HG03060 (cell line): Measurements from ENCODE around the gene SMG7.

ENCODE experiments used
- ATAC-seq: cut with Tn5 transposase; IDR thresholded peaks from one replicate; pipeline ENCODE4 v1.9.1; 2021; ENCODE audit warnings: low read depth, moderate number of reproducible peaks; ENCODE audit not compliant: unreplicated experiment

SMG7 gene

DNA sequence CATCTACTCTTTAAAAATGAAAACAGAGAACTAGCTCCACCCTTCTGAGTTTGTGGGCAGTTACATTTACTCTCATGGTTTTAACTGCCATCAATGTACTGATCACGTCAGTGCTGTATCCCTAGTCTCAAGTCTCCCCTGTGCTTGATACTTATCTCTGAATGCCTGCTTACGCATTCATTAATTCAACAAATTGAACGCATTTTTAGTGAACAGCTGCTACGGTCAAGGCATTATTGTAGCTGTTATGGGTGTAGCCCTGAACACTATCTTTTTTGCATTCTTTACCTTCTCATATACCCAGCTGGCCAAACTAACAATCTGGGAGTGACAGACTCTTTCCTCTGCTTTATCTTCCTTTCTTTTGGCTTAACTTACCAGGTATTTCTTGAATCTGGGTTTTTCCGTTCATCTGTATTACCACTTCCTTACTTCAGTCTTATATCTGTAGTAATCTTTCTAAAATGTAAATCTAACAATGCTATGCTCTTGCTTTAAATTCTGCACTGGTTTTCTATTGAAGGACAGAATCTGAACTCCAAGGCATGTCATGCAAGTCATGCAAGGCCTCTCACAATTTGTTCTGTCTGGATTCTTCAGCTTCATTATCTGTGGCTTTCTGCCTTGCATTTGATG, 33.3 kb downstream of the SMG7 start:
- ATAC-seq, result no peak

- ATAC-seq, result no peak
These were observed 34.3 kb downstream of the SMG7 start for GRCh38 chr1:183506561-183506960.

DNA sequence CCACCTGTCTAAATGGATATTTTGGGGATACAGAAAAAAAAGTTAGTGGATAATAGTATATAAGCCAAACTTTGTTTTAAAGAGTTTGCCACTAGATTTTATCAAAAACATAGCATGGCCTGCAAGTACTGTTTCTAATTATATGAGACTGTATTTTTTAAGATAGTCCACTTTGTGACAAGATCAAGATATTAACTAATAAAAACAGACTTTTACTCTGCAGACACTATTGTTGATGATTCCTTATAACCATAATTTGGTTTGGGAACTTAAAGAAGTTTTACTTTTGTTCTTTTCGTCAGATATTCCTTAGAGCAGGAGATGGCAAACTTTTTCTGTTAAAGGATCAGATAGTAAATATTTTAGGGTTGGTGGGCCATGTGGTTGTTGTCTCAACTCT, 36.4 kb downstream of the SMG7 start:
- ATAC-seq, result no peak

DNA sequence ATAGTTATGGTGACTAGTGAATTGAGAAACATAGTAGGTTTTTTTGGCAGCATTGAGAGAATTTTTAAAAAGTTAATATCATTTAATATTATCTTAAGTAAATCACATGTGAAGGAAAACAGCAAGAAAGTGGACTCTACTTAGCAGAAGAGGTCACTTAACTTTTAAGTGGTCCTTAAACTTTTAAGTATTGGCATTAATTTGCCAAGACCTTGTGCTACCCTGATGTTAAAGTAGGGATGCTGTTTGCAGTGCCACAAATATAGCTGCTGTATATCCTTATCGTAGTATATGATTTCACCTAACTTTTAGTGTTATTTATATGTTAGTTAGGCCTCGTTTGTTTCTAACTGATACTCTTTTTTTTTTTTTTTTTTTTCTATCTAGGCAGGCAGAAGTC, 40.2 kb downstream of the SMG7 start:
- no peak for ATAC-seq

- no peak for ATAC-seq
These were observed 41.9 kb downstream of the SMG7 start for GRCh38 chr1:183514235-183514634.

- no peak for ATAC-seq
These were observed 42.8 kb downstream of the SMG7 start for GRCh38 chr1:183515002-183515689.

DNA sequence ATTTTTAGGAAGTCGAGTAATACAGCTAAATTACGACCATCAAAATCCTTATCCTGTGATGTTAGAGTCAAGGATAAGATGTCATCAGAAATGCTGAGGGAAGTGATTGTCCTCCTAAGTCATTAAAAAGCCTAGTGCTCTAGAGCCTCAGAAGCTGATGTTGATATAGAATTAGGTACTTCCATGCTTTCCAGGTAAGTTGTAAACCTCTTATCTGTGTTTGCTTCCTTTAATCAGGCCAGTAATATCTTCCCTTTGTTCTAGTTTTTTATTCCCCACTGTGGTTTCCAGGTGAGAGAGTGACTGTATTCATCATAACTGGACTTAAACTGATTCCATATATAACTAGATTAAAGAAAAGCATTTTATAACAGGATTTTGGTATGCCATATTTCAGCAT, 44.4 kb downstream of the SMG7 start:
- ATAC-seq, result no peak

DNA sequence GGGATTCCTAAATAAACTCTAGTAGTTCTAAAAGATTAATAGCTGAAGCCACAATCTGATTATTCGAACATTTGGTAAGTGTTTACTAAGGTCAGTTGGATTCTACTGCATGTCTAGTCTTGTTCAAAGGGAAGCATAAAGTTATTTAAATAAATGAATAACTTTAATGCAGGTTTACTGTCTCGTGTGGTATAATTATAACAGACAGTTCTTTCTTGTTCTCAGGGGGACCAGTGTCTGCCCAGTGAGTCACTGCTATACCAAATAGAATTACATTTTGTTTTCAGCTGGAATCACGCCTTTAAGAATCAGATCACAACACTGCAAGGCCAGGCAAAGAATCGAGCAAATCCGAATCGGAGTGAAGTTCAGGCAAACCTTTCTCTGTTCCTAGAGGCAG, 45.1 kb downstream of the SMG7 start:
- no peak for ATAC-seq

DNA sequence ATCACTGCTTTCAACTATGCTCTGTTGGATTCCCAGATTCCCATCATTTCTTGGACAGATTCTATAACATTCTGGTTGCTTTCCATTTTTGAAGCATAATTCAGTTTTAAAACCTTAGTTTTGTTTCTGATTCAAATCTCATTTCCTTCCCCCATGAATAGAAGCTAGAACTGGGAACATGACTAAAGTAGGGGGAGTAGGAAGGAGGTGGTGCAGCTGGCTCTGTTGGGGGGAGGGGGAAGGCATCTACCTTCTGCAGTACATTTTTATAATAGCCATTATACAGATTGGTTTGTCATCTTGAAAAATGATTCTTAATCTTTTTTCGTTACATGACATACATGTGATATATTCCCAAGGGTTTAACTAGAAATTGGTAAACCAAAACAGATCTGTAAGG, 48.1 kb downstream of the SMG7 start:
- no peak for ATAC-seq

GRCh38 chr1:183522104-183522503, 49.8 kb downstream of the SMG7 start:
- no peak for ATAC-seq

DNA sequence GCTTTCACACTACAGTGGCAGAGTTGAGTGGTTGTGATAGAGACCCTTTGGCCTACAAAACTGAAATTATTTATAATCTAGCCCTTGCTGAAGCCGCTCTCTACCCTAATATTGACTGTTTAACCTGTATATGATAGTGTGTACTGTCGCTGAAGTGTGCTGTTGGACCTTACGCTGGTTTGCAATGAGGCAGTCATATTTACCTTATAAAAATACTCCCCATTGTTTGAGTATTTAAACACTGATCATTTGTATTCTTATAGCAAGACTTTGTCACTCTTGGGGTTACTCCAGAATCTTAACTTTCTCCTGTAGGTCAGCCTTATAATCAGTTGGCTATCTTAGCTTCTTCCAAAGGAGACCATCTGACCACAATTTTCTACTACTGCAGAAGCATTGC, 56.3 kb downstream of the SMG7 start:
- no peak for ATAC-seq

DNA sequence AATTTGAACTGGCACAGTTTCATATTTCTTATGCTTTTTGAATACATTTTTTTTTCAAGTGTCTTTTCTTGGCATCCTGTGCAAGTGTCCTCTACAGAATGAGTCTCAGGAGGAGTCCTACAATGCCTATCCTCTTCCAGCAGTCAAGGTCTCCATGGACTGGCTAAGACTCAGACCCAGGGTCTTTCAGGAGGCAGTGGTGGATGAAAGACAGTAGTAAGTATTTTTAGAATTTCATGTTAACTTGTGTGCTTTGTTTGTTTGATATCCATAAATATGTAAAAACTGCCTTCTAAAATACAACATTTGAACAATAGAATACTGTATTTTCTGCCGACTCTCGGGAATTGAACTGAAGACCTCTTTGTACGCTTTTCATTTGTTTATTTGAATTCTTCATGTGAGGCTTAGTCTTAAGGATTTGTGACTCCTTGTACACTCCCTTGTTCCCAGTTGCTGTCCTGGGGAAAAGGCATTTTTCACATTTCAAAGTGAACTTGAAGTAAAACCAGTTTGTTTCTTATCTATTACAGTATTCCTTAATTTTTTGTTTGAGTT, 61.4 kb downstream of the SMG7 start:
- ATAC-seq, result no peak

- no peak for ATAC-seq
These were observed 65.1 kb downstream of the SMG7 start for GRCh38 chr1:183537405-183537804.

- ATAC-seq, result no peak
These were observed 71.4 kb downstream of the SMG7 start for GRCh38 chr1:183543619-183544204.

DNA sequence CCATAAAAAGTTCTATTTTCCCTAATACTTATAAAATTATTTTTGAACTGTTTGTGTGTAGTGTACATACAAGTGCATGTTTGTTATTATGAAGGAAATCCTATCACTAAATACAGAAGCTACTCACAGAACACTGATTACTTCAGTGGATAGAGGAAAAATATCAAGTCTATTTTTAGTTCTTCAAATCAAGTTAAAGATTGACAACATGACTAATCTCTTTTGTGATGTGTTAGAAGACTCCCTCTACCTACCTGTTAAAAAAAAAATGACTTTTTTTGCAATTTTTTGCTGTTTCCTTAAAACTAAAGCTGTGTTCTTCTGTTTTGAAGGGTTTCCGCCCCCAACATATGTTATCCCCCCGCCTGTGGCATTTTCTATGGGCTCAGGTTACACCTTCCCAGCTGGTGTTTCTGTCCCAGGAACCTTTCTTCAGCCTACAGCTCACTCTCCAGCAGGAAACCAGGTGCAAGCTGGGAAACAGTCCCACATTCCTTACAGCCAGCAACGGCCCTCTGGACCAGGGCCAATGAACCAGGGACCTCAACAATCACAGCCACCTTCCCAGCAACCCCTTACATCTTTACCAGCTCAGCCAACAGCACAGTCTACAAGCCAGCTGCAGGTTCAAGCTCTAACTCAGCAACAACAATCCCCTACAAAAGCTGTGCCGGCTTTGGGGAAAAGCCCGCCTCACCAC, 72.4 kb downstream of the SMG7 start:
- ATAC-seq, result no peak

DNA sequence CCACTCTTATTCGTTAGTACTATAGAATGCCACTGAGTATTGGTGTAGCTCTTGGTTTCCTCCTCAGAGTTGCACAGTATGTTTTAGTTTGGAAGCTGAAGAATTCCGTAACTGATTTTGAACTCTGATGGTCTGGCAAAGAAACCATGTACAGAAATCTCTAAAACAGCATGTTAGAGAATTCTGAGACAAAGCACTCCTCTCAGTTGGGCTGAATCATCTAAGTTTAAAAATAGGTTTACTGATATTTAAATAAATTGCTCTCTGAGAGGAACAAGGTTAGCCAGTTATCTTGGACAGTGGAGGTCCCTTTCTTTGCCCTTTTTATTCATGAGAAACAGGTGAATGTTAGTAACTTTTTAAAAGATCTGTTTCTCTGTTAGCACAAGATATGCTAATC, 74.1 kb downstream of the SMG7 start:
- ATAC-seq, result no peak

DNA sequence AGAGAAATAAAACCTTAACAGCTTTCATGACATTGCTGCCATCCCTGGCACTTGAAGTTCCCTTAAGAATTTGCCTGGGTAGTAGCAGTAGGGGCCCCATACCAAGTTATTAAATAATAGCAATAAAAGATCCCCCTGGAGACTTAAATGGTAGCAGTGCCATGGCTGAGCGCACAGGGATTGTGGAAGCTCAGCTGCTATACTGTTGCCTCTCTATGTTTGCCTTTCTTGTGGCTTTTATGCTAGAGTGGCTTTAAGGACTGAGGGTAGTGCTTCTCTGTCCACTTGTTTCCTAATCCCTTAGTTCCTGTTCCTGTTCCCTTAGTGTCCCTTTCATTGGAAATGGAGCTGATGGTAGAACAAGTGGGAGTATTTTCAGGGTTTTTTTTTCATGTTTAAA, 75.8 kb downstream of the SMG7 start:
- no peak for ATAC-seq

- ATAC-seq, result no peak
These were observed 78.6 kb downstream of the SMG7 start for GRCh38 chr1:183550915-183551314.

GRCh38 chr1:183551924-183552323, 79.6 kb downstream of the SMG7 start:
- ATAC-seq, result no peak

DNA sequence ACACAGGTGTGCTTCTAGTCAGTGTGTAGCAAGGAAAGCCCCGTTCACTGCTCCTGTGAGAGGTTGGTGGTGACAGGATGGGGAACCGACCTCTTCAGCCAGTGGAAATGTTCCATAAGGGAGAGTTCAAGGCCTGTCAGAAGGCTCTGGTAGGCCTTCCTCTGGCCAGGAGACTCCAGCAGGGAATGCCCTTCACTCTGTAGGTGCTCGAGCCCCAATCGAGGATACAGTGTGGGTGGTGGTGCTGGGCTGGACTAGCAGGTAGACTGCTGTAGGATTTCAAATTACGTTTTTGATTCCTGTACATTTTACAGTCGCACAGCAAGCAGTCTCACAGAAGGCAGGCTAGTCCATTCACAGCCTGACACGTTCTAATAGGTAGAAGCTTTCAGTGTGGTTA, 80.1 kb downstream of the SMG7 start:
- no peak for ATAC-seq

DNA sequence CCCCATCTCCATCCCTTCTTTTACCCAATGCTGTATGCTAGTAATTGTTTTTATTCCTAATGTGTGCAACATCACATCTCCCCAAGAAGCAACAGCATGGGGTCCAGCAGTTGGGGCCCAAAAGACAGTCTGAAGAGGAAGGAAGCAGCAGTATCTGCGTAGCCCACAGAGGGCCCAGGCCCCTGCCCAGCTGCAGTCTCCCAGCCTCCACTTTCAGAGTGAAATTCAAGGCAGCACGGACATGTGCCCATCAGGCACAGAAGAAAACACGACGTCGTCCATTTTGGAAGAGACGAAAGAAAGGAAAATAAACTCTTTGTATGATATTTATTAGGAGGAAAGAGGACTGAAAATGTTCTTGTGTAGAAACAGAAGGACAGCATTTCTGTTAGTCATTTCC, 80.6 kb downstream of the SMG7 start:
- no peak for ATAC-seq
